ENCODE results near the gene ARMC2. TPM values are rescaled to one million over a fixed set of nuclear protein-coding genes. Genes with fewer than 3 reads are reported as not detected.

The ARMC2 gene
- total RNA-seq, 1 experiment from 2014 or later: 3.2 TPM

DNA sequence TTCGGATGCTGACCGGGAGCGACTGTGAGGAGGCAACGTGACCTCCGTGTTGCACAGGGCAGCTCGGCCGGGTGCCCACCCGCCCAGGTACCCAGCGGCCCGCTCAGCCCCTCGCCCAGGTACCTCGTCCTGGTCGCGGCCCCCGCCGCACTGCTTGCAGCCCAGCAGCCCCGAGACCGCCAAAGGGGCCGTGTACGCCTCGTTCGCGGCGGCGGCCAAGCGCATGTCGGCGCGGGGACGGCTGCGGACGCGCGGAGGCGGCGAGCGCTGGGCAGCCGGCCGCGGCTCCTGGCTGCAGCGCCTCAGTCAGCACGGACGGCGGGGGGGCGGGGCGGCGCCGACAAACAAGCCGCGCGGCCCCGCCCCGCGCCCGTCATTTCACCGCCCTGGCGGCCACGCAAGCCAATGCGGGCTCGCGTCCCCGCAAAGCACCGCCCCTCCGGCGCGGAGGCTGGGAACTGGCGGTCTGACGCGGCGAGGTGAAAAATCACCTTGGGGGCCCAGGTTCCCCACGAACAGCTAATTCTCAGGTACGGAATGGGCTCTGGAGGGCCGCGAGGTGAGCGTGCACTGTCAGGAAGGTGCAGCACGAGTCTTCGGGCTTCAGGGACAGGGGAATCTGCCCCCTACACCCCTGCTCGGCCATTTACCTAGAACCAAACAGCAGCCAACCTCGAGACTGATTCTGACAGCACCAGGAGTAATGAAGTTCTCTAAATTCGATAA, 161.2 kb downstream of the ARMC2 start:
- intact Hi-C loops (cut with micrococcal nuclease): loop anchor here (1.0 to 5.0 kb wide), 4 partner anchors 49 to 447 kb away; partner anchors contain the start of gene CD164
- H3K27me3 Mint-ChIP-seq (ENCODE audit: insufficient read depth, unreplicated experiment): no peaks in the 10 kb centered on the region
- peaks cover 5% of the 10 kb centered on the region for H3K36me3 Mint-ChIP-seq (ENCODE audit: insufficient read depth, unreplicated experiment)
- H3K4me3 Mint-ChIP-seq (ENCODE audit: unreplicated experiment): peak overlapping the region; percentile 93
- no TSS peak for BruUV-seq (replicated peaks)
- TF ChIP-seq, protein P1, sequence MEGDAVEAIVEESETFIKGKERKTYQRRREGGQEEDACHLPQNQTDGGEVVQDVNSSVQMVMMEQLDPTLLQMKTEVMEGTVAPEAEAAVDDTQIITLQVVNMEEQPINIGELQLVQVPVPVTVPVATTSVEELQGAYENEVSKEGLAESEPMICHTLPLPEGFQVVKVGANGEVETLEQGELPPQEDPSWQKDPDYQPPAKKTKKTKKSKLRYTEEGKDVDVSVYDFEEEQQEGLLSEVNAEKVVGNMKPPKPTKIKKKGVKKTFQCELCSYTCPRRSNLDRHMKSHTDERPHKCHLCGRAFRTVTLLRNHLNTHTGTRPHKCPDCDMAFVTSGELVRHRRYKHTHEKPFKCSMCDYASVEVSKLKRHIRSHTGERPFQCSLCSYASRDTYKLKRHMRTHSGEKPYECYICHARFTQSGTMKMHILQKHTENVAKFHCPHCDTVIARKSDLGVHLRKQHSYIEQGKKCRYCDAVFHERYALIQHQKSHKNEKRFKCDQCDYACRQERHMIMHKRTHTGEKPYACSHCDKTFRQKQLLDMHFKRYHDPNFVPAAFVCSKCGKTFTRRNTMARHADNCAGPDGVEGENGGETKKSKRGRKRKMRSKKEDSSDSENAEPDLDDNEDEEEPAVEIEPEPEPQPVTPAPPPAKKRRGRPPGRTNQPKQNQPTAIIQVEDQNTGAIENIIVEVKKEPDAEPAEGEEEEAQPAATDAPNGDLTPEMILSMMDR (IDR thresholded peaks at IDR 0.05; ENCODE audit: unreplicated experiment): no peak
- peak overlapping the region; percentile 94 for H3K27ac Mint-ChIP-seq (ENCODE audit: low read depth, unreplicated experiment)
- ChIA-PET CTCF (interaction anchor here (1.0 to 1.7 kb wide), 6 partner anchors 26 to 109 kb away, joined by 3 to 11 read pairs (median 4); no protein-coding TSS in a partner anchor), POLR2A (interaction anchor here (0.6 to 19.3 kb wide), 38 partner anchors 7 to 662 kb away, joined by 3 to 556 read pairs (median 6); partner anchors contain the start of genes CD164, CEP57L1, FOXO3 and SESN1)
- DNase-seq (ENCODE audit: unreplicated experiment): peak; percentile 89
- H3K4me1 Mint-ChIP-seq (ENCODE audit: insufficient read depth, unreplicated experiment): peaks cover 24% of the 10 kb centered on the region
- no peaks in the 10 kb centered on the region for H3K9me3 Mint-ChIP-seq (ENCODE audit: unreplicated experiment)

GRCh38 chr6:109009962-109010704, 161.9 kb downstream of the ARMC2 start:
- Mint-ChIP-seq H3K27me3 (ENCODE audit: insufficient read depth, unreplicated experiment) (no peaks in the 10 kb centered on the region), H3K4me3 (ENCODE audit: unreplicated experiment) (peak overlapping the region; percentile 93), H3K9me3 (ENCODE audit: unreplicated experiment) (no peaks in the 10 kb centered on the region), H3K27ac (ENCODE audit: low read depth, unreplicated experiment) (peak overlapping the region; percentile 94), H3K36me3 (ENCODE audit: insufficient read depth, unreplicated experiment) (peaks cover 4% of the 10 kb centered on the region), H3K4me1 (ENCODE audit: insufficient read depth, unreplicated experiment) (peaks cover 20% of the 10 kb centered on the region)
- DNase-seq (ENCODE audit: unreplicated experiment): no peak
- BruUV-seq (replicated peaks): TSS peak; percentile 59
- intact Hi-C loops (cut with micrococcal nuclease): loop anchor here (1.0 to 5.0 kb wide), 4 partner anchors 49 to 447 kb away; partner anchors contain the start of gene CD164
- TF ChIP-seq, protein P1 (IDR thresholded peaks at IDR 0.05; ENCODE audit: unreplicated experiment): no peak
- ChIA-PET CTCF (interaction anchor here (0.6 to 1.7 kb wide), 7 partner anchors 19 to 454 kb away, joined by 3 to 11 read pairs (median 3); no protein-coding TSS in a partner anchor), POLR2A (interaction anchor here (0.6 to 19.3 kb wide), 32 partner anchors 8 to 663 kb away, joined by 3 to 556 read pairs (median 8); partner anchors contain the start of genes CD164, CEP57L1, FOXO3 and SESN1)

DNA sequence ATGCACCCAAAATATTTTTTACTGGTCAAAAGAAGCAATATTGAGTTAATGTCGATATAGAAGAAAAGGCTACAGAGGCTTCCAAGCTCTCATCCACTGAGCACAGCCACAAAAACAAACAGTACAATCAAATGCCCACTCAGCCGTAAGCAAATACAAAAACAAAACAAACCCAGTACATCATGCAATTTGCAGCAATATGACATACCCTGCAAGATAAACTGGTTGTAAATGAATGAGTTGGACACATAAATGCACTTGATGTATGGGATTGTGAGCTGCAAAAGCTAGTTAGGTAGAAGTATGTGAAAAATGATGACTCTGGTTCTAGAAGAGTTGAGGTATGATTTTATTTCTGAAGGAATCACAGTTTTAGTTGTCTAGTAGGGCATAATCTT, 162.5 kb downstream of the ARMC2 start:
- intact Hi-C loops (cut with micrococcal nuclease): no loop called here
- peaks cover 4% of the 10 kb centered on the region for H3K36me3 Mint-ChIP-seq (ENCODE audit: insufficient read depth, unreplicated experiment)
- no peak for DNase-seq (ENCODE audit: unreplicated experiment)
- ChIA-PET CTCF (interaction anchor here (0.7 to 1.7 kb wide), 4 partner anchors 19 to 111 kb away, joined by 3 to 11 read pairs (median 6); no protein-coding TSS in a partner anchor), POLR2A (interaction anchor here (0.7 to 19.3 kb wide), 19 partner anchors 7 to 454 kb away, joined by 3 to 556 read pairs (median 9); partner anchors contain the start of genes CD164, CEP57L1, FOXO3 and SESN1)
- no TSS peak for BruUV-seq (replicated peaks)
- peaks cover 26% of the 10 kb centered on the region for H3K4me1 Mint-ChIP-seq (ENCODE audit: insufficient read depth, unreplicated experiment)
- H3K4me3 Mint-ChIP-seq (ENCODE audit: unreplicated experiment): no peak overlapping the region
- H3K9me3 Mint-ChIP-seq (ENCODE audit: unreplicated experiment): no peaks in the 10 kb centered on the region
- peak overlapping the region; percentile 94 for H3K27ac Mint-ChIP-seq (ENCODE audit: low read depth, unreplicated experiment)
- no peaks in the 10 kb centered on the region for H3K27me3 Mint-ChIP-seq (ENCODE audit: insufficient read depth, unreplicated experiment)
- TF ChIP-seq, protein P1 (IDR thresholded peaks at IDR 0.05; ENCODE audit: unreplicated experiment): no peak

Measured in MCF 10A (cell line).